WTC11 (cell line): ENCODE data around the gene BOLL. TPM values are rescaled to one million over a fixed set of nuclear protein-coding genes. Genes with fewer than 3 reads are reported as not detected.

ENCODE experiments used
- CREB1 ChIP-seq: sonication (generic); formaldehyde crosslinking; IDR thresholded peaks from 2 replicates; pipeline ENCODE4 v1.8.0; 2023; ENCODE audit warnings: mild to moderate bottlenecking, missing genetic modification reagents
- EMX1 ChIP-seq: fragments of 250-450 bp; sonication (Bioruptor Pico); IDR thresholded peaks from 2 replicates; pipeline ENCODE4 v1.8.0; 2021; ENCODE audit warnings: mild to moderate bottlenecking
- ETV6 ChIP-seq: sonication (generic); formaldehyde crosslinking; IDR thresholded peaks from 2 replicates; pipeline ENCODE4 v1.8.1; 2022; ENCODE audit warnings: mild to moderate bottlenecking, missing genetic modification reagents
- FOXP1 ChIP-seq: sonication (generic); formaldehyde crosslinking; IDR thresholded peaks from 2 replicates; pipeline ENCODE4 v1.8.0; 2022; ENCODE audit warnings: missing genetic modification reagents, mild to moderate bottlenecking, moderate library complexity, borderline replicate concordance
- GABPB1 ChIP-seq: sonication (generic); formaldehyde crosslinking; IDR thresholded peaks from 2 replicates; pipeline ENCODE4 v1.8.1; 2023; ENCODE audit warnings: mild to moderate bottlenecking, missing genetic modification reagents
- GRHL2 ChIP-seq: fragments of 250-450 bp; sonication (Bioruptor Pico); IDR thresholded peaks from 2 replicates; pipeline ENCODE4 v1.8.0; 2022; ENCODE audit warnings: mild to moderate bottlenecking, moderate library complexity; ENCODE audit not compliant: insufficient replicate concordance, severe bottlenecking
- KAT7 ChIP-seq: sonication (generic); formaldehyde crosslinking; IDR thresholded peaks from 2 replicates; pipeline ENCODE4 v1.8.1; 2023; ENCODE audit warnings: missing genetic modification reagents, mild to moderate bottlenecking, borderline replicate concordance
- MYBL2 ChIP-seq: sonication (generic); formaldehyde crosslinking; IDR thresholded peaks from 2 replicates; pipeline ENCODE4 v1.8.1; 2023; ENCODE audit warnings: mild to moderate bottlenecking, moderate library complexity, missing genetic modification reagents
- NFE2L1 ChIP-seq: sonication (generic); formaldehyde crosslinking; IDR thresholded peaks from 2 replicates; pipeline ENCODE4 v1.8.1; 2023; ENCODE audit warnings: missing genetic modification reagents
- NR2C2 ChIP-seq: sonication (generic); formaldehyde crosslinking; IDR thresholded peaks from 2 replicates; pipeline ENCODE4 v1.8.0; 2022; ENCODE audit warnings: mild to moderate bottlenecking, missing genetic modification reagents
- NR3C1 ChIP-seq: sonication (generic); formaldehyde crosslinking; conservative IDR thresholded peaks from 2 replicates; pipeline ENCODE4 v1.8.1; 2023; ENCODE audit warnings: low read depth, mild to moderate bottlenecking, missing genetic modification reagents
- RELA ChIP-seq: sonication (generic); formaldehyde crosslinking; IDR thresholded peaks from 2 replicates; pipeline ENCODE4 v1.8.1; 2022; ENCODE audit warnings: missing genetic modification reagents, mild to moderate bottlenecking, borderline replicate concordance
- TP53 ChIP-seq: sonication (generic); formaldehyde crosslinking; IDR thresholded peaks from 2 replicates; pipeline ENCODE4 v1.8.1; 2023; ENCODE audit warnings: mild to moderate bottlenecking, missing genetic modification reagents
- ZBTB21 ChIP-seq: sonication (generic); formaldehyde crosslinking; IDR thresholded peaks from 2 replicates; pipeline ENCODE4 v1.8.1; 2023; ENCODE audit warnings: mild to moderate bottlenecking, missing genetic modification reagents, borderline replicate concordance
- ZNF423 ChIP-seq: fragments of 250-450 bp; sonication (Bioruptor Pico); IDR thresholded peaks from 2 replicates; pipeline ENCODE4 v2.1.2; 2022; ENCODE audit warnings: mild to moderate bottlenecking, moderate library complexity
- total RNA-seq: library from RNA; stranded (reverse); gene quantifications from 3 replicates; pipeline ENCODE4 v1.2.3, GENCODE V29; 2021
- TF ChIP-seq, protein P1 (sequence below): fragments of 250-450 bp; sonication (Bioruptor Pico); IDR thresholded peaks from 2 replicates; pipeline ENCODE4 v1.8.0; 2021; ENCODE audit warnings: mild to moderate bottlenecking
- TF ChIP-seq, protein P2 (sequence below): sonication (generic); formaldehyde crosslinking; IDR thresholded peaks from 2 replicates; pipeline ENCODE4 v1.8.0; 2022; ENCODE audit warnings: mild to moderate bottlenecking, missing genetic modification reagents
- TF ChIP-seq, protein P3 (sequence below): sonication (generic); formaldehyde crosslinking; IDR thresholded peaks from 2 replicates; pipeline ENCODE4 v1.8.1; 2022; ENCODE audit warnings: mild to moderate bottlenecking, moderate library complexity, missing genetic modification reagents
- TF ChIP-seq, protein P4 (sequence below): fragments of 200-600 bp; IDR thresholded peaks from 2 replicates; pipeline ENCODE4 v1.8.0; 2022; ENCODE audit warnings: antibody characterized with exemption
- TF ChIP-seq, protein P5 (sequence below): sonication (generic); formaldehyde crosslinking; IDR thresholded peaks from 2 replicates; pipeline ENCODE4 v1.8.1; 2023; ENCODE audit warnings: mild to moderate bottlenecking, missing genetic modification reagents
- TF ChIP-seq, protein P6 (sequence below): sonication (generic); formaldehyde crosslinking; IDR thresholded peaks from 2 replicates; pipeline ENCODE4 v1.8.0; 2022; ENCODE audit warnings: mild to moderate bottlenecking, missing genetic modification reagents
- TF ChIP-seq, protein P7 (sequence below): sonication (generic); formaldehyde crosslinking; IDR thresholded peaks from 2 replicates; pipeline ENCODE4 v1.8.0; 2022; ENCODE audit warnings: mild to moderate bottlenecking, missing genetic modification reagents
- TF ChIP-seq, protein P8 (sequence below): sonication (generic); formaldehyde crosslinking; IDR thresholded peaks from 2 replicates; pipeline ENCODE4 v1.8.1; 2023; ENCODE audit warnings: mild to moderate bottlenecking, moderate library complexity, missing genetic modification reagents
- TF ChIP-seq, protein P9 (sequence below): sonication (generic); formaldehyde crosslinking; IDR thresholded peaks from 2 replicates; pipeline ENCODE4 v1.8.1; 2023; ENCODE audit warnings: mild to moderate bottlenecking, missing genetic modification reagents
- TF ChIP-seq, protein P10 (sequence below): fragments of 250-450 bp; sonication (Bioruptor Pico); IDR thresholded peaks from 2 replicates; pipeline ENCODE4 v1.9.0; 2021; ENCODE audit warnings: mild to moderate bottlenecking

BOLL gene
- total RNA-seq, 1 experiment from 2014 or later = 0.13 TPM

DNA sequence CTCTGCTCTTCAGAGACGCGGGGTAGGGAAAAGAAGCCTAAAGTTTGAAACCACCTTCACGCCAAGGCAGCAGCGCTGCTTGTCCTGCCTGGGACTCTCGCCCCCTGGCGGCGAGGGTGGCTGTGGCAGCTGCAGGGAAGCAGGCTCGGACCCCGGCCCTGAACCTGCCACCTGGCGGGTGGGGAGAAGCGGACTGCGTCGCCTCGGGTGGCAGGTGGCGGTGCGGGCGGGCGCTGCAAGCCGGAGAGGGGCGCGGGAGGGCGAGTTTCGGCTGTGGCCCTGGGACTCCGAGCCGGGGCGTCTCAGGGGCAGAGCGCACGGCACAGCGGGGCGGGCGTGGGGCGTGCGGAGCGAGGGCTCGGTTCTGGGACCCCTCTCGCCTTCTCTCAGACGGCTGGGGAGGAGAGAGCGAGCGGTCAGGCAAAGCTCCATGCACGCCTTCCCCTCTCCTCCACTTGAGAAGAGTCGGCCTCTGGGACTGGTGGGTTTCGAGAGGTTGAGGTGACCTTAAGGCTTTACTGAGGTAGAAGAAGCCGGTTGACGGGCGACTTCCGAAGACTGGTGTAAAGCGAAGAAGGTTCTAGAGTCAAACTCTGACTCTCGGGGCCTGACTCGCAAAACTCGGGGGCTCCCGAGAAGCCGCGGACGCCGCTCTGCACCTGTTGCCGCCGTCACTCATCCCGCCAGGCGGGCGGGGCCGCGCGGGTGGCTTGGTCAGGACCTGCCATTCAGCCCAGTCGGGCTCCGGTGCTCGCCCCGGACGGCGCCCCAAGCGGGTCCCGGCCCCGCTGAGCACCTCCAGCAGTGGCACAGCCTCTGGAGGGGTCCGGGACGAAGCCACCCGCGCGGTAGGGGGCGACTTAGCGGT lies 1.1 kb upstream of the BOLL start (continued):
- TF ChIP-seq ZNF423 (CRISPR knock-in tag) (peak; percentile 66; the same call in 1 of the 2 replicates), GABPB1 (CRISPR knock-in tag) (no peak), CREB1 (CRISPR knock-in tag) (no peak), NR2C2 (CRISPR knock-in tag) (no peak), TP53 (CRISPR knock-in tag) (peak; percentile 54; the same call in 1 of the 2 replicates), GRHL2 (no peak), ZBTB21 (peak; percentile 87), NFE2L1 (CRISPR knock-in tag) (peak; percentile 17; the same call in 1 of the 2 replicates), EMX1 (peak; percentile 35; the same call in 1 of the 2 replicates), ETV6 (no peak), MYBL2 (CRISPR knock-in tag) (no peak), NR3C1 (CRISPR knock-in tag) (peak; percentile 64; the same call in 1 of the 2 replicates), FOXP1 (CRISPR knock-in tag) (peak; percentile 45; the same call in 1 of the 2 replicates), KAT7 (CRISPR knock-in tag) (peak; percentile 78; the same call in 1 of the 2 replicates), RELA (CRISPR knock-in tag) (peak; percentile 72; the same call in 1 of the 2 replicates)
- TF ChIP-seq, protein P1, sequence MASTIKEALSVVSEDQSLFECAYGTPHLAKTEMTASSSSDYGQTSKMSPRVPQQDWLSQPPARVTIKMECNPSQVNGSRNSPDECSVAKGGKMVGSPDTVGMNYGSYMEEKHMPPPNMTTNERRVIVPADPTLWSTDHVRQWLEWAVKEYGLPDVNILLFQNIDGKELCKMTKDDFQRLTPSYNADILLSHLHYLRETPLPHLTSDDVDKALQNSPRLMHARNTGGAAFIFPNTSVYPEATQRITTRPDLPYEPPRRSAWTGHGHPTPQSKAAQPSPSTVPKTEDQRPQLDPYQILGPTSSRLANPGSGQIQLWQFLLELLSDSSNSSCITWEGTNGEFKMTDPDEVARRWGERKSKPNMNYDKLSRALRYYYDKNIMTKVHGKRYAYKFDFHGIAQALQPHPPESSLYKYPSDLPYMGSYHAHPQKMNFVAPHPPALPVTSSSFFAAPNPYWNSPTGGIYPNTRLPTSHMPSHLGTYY (CRISPR knock-in tag) = peak; percentile 50; the same call in 1 of the 2 replicates
- TF ChIP-seq, protein P2, sequence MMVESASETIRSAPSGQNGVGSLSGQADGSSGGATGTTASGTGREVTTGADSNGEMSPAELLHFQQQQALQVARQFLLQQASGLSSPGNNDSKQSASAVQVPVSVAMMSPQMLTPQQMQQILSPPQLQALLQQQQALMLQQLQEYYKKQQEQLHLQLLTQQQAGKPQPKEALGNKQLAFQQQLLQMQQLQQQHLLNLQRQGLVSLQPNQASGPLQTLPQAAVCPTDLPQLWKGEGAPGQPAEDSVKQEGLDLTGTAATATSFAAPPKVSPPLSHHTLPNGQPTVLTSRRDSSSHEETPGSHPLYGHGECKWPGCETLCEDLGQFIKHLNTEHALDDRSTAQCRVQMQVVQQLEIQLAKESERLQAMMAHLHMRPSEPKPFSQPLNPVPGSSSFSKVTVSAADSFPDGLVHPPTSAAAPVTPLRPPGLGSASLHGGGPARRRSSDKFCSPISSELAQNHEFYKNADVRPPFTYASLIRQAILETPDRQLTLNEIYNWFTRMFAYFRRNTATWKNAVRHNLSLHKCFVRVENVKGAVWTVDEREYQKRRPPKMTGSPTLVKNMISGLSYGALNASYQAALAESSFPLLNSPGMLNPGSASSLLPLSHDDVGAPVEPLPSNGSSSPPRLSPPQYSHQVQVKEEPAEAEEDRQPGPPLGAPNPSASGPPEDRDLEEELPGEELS = 0 out of 2 replicates have a peak, but pooled peaks have one; percentile 37
- TF ChIP-seq, protein P3, sequence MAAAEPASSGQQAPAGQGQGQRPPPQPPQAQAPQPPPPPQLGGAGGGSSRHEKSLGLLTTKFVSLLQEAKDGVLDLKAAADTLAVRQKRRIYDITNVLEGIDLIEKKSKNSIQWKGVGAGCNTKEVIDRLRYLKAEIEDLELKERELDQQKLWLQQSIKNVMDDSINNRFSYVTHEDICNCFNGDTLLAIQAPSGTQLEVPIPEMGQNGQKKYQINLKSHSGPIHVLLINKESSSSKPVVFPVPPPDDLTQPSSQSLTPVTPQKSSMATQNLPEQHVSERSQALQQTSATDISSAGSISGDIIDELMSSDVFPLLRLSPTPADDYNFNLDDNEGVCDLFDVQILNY (CRISPR knock-in tag) = no peak; the same call in 1 of the 2 replicates
- TF ChIP-seq, protein P4, sequence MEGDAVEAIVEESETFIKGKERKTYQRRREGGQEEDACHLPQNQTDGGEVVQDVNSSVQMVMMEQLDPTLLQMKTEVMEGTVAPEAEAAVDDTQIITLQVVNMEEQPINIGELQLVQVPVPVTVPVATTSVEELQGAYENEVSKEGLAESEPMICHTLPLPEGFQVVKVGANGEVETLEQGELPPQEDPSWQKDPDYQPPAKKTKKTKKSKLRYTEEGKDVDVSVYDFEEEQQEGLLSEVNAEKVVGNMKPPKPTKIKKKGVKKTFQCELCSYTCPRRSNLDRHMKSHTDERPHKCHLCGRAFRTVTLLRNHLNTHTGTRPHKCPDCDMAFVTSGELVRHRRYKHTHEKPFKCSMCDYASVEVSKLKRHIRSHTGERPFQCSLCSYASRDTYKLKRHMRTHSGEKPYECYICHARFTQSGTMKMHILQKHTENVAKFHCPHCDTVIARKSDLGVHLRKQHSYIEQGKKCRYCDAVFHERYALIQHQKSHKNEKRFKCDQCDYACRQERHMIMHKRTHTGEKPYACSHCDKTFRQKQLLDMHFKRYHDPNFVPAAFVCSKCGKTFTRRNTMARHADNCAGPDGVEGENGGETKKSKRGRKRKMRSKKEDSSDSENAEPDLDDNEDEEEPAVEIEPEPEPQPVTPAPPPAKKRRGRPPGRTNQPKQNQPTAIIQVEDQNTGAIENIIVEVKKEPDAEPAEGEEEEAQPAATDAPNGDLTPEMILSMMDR = peak; percentile 93
- TF ChIP-seq, protein P5, sequence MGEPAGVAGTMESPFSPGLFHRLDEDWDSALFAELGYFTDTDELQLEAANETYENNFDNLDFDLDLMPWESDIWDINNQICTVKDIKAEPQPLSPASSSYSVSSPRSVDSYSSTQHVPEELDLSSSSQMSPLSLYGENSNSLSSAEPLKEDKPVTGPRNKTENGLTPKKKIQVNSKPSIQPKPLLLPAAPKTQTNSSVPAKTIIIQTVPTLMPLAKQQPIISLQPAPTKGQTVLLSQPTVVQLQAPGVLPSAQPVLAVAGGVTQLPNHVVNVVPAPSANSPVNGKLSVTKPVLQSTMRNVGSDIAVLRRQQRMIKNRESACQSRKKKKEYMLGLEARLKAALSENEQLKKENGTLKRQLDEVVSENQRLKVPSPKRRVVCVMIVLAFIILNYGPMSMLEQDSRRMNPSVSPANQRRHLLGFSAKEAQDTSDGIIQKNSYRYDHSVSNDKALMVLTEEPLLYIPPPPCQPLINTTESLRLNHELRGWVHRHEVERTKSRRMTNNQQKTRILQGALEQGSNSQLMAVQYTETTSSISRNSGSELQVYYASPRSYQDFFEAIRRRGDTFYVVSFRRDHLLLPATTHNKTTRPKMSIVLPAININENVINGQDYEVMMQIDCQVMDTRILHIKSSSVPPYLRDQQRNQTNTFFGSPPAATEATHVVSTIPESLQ (CRISPR knock-in tag) = no peak
- TF ChIP-seq, protein P6, sequence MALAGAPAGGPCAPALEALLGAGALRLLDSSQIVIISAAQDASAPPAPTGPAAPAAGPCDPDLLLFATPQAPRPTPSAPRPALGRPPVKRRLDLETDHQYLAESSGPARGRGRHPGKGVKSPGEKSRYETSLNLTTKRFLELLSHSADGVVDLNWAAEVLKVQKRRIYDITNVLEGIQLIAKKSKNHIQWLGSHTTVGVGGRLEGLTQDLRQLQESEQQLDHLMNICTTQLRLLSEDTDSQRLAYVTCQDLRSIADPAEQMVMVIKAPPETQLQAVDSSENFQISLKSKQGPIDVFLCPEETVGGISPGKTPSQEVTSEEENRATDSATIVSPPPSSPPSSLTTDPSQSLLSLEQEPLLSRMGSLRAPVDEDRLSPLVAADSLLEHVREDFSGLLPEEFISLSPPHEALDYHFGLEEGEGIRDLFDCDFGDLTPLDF (CRISPR knock-in tag) = no peak
- TF ChIP-seq, protein P7, sequence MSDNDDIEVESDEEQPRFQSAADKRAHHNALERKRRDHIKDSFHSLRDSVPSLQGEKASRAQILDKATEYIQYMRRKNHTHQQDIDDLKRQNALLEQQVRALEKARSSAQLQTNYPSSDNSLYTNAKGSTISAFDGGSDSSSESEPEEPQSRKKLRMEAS (CRISPR knock-in tag) = peak; percentile 90
- TF ChIP-seq, protein P8, sequence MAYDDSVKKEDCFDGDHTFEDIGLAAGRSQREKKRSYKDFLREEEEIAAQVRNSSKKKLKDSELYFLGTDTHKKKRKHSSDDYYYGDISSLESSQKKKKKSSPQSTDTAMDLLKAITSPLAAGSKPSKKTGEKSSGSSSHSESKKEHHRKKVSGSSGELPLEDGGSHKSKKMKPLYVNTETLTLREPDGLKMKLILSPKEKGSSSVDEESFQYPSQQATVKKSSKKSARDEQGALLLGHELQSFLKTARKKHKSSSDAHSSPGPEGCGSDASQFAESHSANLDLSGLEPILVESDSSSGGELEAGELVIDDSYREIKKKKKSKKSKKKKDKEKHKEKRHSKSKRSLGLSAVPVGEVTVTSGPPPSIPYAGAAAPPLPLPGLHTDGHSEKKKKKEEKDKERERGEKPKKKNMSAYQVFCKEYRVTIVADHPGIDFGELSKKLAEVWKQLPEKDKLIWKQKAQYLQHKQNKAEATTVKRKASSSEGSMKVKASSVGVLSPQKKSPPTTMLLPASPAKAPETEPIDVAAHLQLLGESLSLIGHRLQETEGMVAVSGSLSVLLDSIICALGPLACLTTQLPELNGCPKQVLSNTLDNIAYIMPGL = peak; percentile 96
- TF ChIP-seq, protein P9, sequence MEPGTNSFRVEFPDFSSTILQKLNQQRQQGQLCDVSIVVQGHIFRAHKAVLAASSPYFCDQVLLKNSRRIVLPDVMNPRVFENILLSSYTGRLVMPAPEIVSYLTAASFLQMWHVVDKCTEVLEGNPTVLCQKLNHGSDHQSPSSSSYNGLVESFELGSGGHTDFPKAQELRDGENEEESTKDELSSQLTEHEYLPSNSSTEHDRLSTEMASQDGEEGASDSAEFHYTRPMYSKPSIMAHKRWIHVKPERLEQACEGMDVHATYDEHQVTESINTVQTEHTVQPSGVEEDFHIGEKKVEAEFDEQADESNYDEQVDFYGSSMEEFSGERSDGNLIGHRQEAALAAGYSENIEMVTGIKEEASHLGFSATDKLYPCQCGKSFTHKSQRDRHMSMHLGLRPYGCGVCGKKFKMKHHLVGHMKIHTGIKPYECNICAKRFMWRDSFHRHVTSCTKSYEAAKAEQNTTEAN (CRISPR knock-in tag) = no peak
- TF ChIP-seq, protein P10, sequence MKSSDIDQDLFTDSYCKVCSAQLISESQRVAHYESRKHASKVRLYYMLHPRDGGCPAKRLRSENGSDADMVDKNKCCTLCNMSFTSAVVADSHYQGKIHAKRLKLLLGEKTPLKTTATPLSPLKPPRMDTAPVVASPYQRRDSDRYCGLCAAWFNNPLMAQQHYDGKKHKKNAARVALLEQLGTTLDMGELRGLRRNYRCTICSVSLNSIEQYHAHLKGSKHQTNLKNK (CRISPR knock-in tag) = no peak
